HTR-8/SVneo (cell line): Measurements from ENCODE around the gene ANAPC2.

Experiments
- DNase-seq: peaks from one replicate; pipeline ENCODE4 v3.0.0; 2011; ENCODE audit warnings: low spot score, mixed read lengths; ENCODE audit not compliant: insufficient read length
- FAIRE-seq: peaks from 2 replicates; lab custom pipeline; 2011; peaks lifted over from hg19 to GRCh38; lab: Jason Lieb, UNC

ANAPC2 gene

GRCh38 chr9:137227853-137228505 is 39.6 kb upstream of the ANAPC2 start:
- DNase-seq (no peak), FAIRE-seq (no peak)

- peak; percentile 79 for DNase-seq
- FAIRE-seq, result peak; percentile 57
Observed at GRCh38 chr9:137227054-137227852, 38.9 kb upstream of the ANAPC2 start, which contains the start of gene RNF224. TSS of gene RNF224 (plus strand) at chr9:137227502. CDS start at chr9:137228336, 834 bp downstream.

- DNase-seq (no peak), FAIRE-seq (no peak)
Observed at GRCh38 chr9:137226338-137227053, 38.1 kb upstream of the ANAPC2 start.

- no peak for FAIRE-seq
- no peak for DNase-seq
Observed at GRCh38 chr9:137225699-137226331, 37.5 kb upstream of the ANAPC2 start.

GRCh38 chr9:137224830-137225694 is 36.7 kb upstream of the ANAPC2 start, which contains the start of gene CYSRT1:
TSS of gene CYSRT1 (plus strand) at chr9:137225174. CDS start at chr9:137225622, 448 bp downstream.
- FAIRE-seq, result no peak
- no peak for DNase-seq

- peak; percentile 91 for DNase-seq
- FAIRE-seq, result peak; percentile 70
Observed at GRCh38 chr9:137223078-137223970, 35.0 kb upstream of the ANAPC2 start.

- FAIRE-seq (no peak), DNase-seq (no peak)
Observed at GRCh38 chr9:137222190-137223077, 34.1 kb upstream of the ANAPC2 start, which contains the start of gene RNF208. TSS of gene RNF208 (minus strand) at chr9:137222240. CDS start at chr9:137221212, 1,028 bp downstream.

GRCh38 chr9:137221506-137222111 is 33.2 kb upstream of the ANAPC2 start:
- no peak for FAIRE-seq

GRCh38 chr9:137221095-137221505 is 32.7 kb upstream of the ANAPC2 start:
- no peak for FAIRE-seq
- DNase-seq, result no peak

More at GRCh38 chr9:137221506-137222111, 33.2 kb upstream of the ANAPC2 start:
- no peak for DNase-seq

GRCh38 chr9:137220317-137221094 is 32.1 kb upstream of the ANAPC2 start:
- FAIRE-seq, result no peak
- DNase-seq, result no peak

- DNase-seq, result no peak
- FAIRE-seq, result no peak
Observed at GRCh38 chr9:137219757-137220316, 31.5 kb upstream of the ANAPC2 start.

- no peak for FAIRE-seq
- no peak for DNase-seq
Observed at GRCh38 chr9:137218754-137219271, 30.5 kb upstream of the ANAPC2 start.

GRCh38 chr9:137218212-137218753 is 29.9 kb upstream of the ANAPC2 start:
- DNase-seq (no peak), FAIRE-seq (no peak)

- DNase-seq, result no peak
- no peak for FAIRE-seq
Observed at GRCh38 chr9:137217276-137218211, 29.2 kb upstream of the ANAPC2 start.
